ENCODE data around the gene RAB37.

The RAB37 gene

GRCh38 chr17:74779501-74779900 lies 42.4 kb downstream of the RAB37 start:
- no peak for FAIRE-seq
- TF ChIP-seq POLR2A (IDR thresholded peaks at IDR 0.05; ENCODE audit: low read depth, low read length), result no peak
- no peak for DNase-seq (ENCODE audit: insufficient read length, low spot score)

GRCh38 chr17:74779948-74780400 lies 42.9 kb downstream of the RAB37 start:
- DNase-seq (ENCODE audit: insufficient read length, low spot score) (no peak), FAIRE-seq (no peak)
- TF ChIP-seq POLR2A (IDR thresholded peaks at IDR 0.05; ENCODE audit: low read depth, low read length), result no peak

GRCh38 chr17:74780443-74781238 lies 43.6 kb downstream of the RAB37 start:
- FAIRE-seq, result no peak
- DNase-seq (ENCODE audit: insufficient read length, low spot score), result no peak
- TF ChIP-seq POLR2A (IDR thresholded peaks at IDR 0.05; ENCODE audit: low read depth, low read length), result no peak

GRCh38 chr17:74782571-74782970 lies 45.5 kb downstream of the RAB37 start:
- no peak for DNase-seq (ENCODE audit: insufficient read length, low spot score)
- FAIRE-seq, result no peak
- no peak for TF ChIP-seq POLR2A (IDR thresholded peaks at IDR 0.05; ENCODE audit: low read depth, low read length)

- DNase-seq (ENCODE audit: insufficient read length, low spot score) (no peak), FAIRE-seq (no peak)
- TF ChIP-seq POLR2A (IDR thresholded peaks at IDR 0.05; ENCODE audit: low read depth, low read length), result no peak
Measured at GRCh38 chr17:74784125-74784810, 47.2 kb downstream of the RAB37 start.

GRCh38 chr17:74785096-74785980 lies 48.3 kb downstream of the RAB37 start:
- FAIRE-seq (no peak), DNase-seq (ENCODE audit: insufficient read length, low spot score) (no peak)
- TF ChIP-seq POLR2A (IDR thresholded peaks at IDR 0.05; ENCODE audit: low read depth, low read length), result no peak

GRCh38 chr17:74785981-74786360 lies 48.9 kb downstream of the RAB37 start:
- DNase-seq (ENCODE audit: insufficient read length, low spot score) (no peak), FAIRE-seq (no peak)
- no peak for TF ChIP-seq POLR2A (IDR thresholded peaks at IDR 0.05; ENCODE audit: low read depth, low read length)

- DNase-seq (ENCODE audit: insufficient read length, low spot score) (no peak), FAIRE-seq (no peak)
- TF ChIP-seq POLR2A (IDR thresholded peaks at IDR 0.05; ENCODE audit: low read depth, low read length), result no peak
Measured at GRCh38 chr17:74786431-74787055, 49.5 kb downstream of the RAB37 start.

GRCh38 chr17:74790161-74791058 lies 53.4 kb downstream of the RAB37 start:
- FAIRE-seq (no peak), DNase-seq (ENCODE audit: insufficient read length, low spot score) (no peak)
- TF ChIP-seq POLR2A (IDR thresholded peaks at IDR 0.05; ENCODE audit: low read depth, low read length), result no peak

GRCh38 chr17:74792586-74793105 lies 55.6 kb downstream of the RAB37 start:
- DNase-seq (ENCODE audit: insufficient read length, low spot score) (no peak), FAIRE-seq (no peak)
- no peak for TF ChIP-seq POLR2A (IDR thresholded peaks at IDR 0.05; ENCODE audit: low read depth, low read length)

GRCh38 chr17:74795327-74796020 lies 58.4 kb downstream of the RAB37 start:
- no peak for FAIRE-seq
- DNase-seq (ENCODE audit: insufficient read length, low spot score), result no peak
- no peak for TF ChIP-seq POLR2A (IDR thresholded peaks at IDR 0.05; ENCODE audit: low read depth, low read length)

GRCh38 chr17:74796211-74796610 lies 59.2 kb downstream of the RAB37 start:
- FAIRE-seq, result no peak
- no peak for TF ChIP-seq POLR2A (IDR thresholded peaks at IDR 0.05; ENCODE audit: low read depth, low read length)

More at GRCh38 chr17:74796211-74796610, 59.2 kb downstream of the RAB37 start:
- DNase-seq (ENCODE audit: insufficient read length, low spot score), result no peak

All from H54 (cell line).